Mesenchymal stem cell (in vitro differentiated cells and primary cell): ENCODE results near the gene VIT.

ENCODE experiments used
- DNase-seq: peaks from one replicate; pipeline ENCODE4 v3.0.0-alpha.2; 2013
- H2AFZ ChIP-seq: one replicate; pipeline ENCODE4 v1.6.1; 2013; ENCODE audit warnings: low read depth, mild to moderate bottlenecking, control low read depth, inconsistent platforms, low read length, moderate library complexity
- H2AK5ac ChIP-seq: 2 replicates; pipeline ENCODE4 v1.6.1; 2013; ENCODE audit warnings: low read length, moderate library complexity, mild to moderate bottlenecking, inconsistent platforms; ENCODE audit not compliant: severe bottlenecking
- H2BK120ac ChIP-seq: one replicate; pipeline ENCODE4 v1.6.1; 2013; ENCODE audit warnings: low read depth, mild to moderate bottlenecking, inconsistent platforms, low read length, moderate library complexity
- H2BK12ac ChIP-seq, 2 experiments: one replicate each; pipeline ENCODE4 v1.6.1; 2013; ENCODE audit warnings: inconsistent platforms in 2 of 2, low read length in 2 of 2, mild to moderate bottlenecking in 2 of 2, moderate library complexity in 2 of 2, control low read depth in 1 of 2
- H2BK15ac ChIP-seq: one replicate; pipeline ENCODE4 v1.6.1; 2013; ENCODE audit warnings: mild to moderate bottlenecking, low read depth, inconsistent platforms; ENCODE audit not compliant: poor library complexity, severe bottlenecking
- H2BK5ac ChIP-seq: 2 replicates; pipeline ENCODE4 v1.6.1; 2013; ENCODE audit warnings: low read depth, mild to moderate bottlenecking, low read length, control low read depth, inconsistent platforms; ENCODE audit not compliant: poor library complexity, severe bottlenecking
- H3K14ac ChIP-seq, 2 experiments: one replicate each; pipeline ENCODE4 v1.6.1; 2013; ENCODE audit warnings: inconsistent platforms in 2 of 2, low read length in 2 of 2, control low read depth in 1 of 2, mild to moderate bottlenecking in 1 of 2, moderate library complexity in 1 of 2
- H3K18ac ChIP-seq, 2 experiments: one replicate each; pipeline ENCODE4 v1.6.1; 2013; ENCODE audit warnings: inconsistent platforms in 2 of 2, low read length in 2 of 2, control low read depth in 1 of 2, low read depth in 1 of 2, mild to moderate bottlenecking in 1 of 2
- H3K23ac ChIP-seq, 2 experiments: one replicate each; pipeline ENCODE4 v1.6.1; 2013; ENCODE audit warnings: inconsistent platforms in 2 of 2, low read length in 2 of 2, mild to moderate bottlenecking in 2 of 2, moderate library complexity in 2 of 2, control low read depth in 1 of 2
- H3K27ac ChIP-seq: 2 replicates; pipeline ENCODE4 v1.5.1; 2013; ENCODE audit warnings: mild to moderate bottlenecking, moderate library complexity, low read length, control low read depth, inconsistent platforms; ENCODE audit not compliant: poor library complexity, severe bottlenecking
- H3K27me3 ChIP-seq, 2 experiments: 2 replicates each; pipeline versions ENCODE4 v1.6.1 to v1.7.0; 2013; ENCODE audit warnings: low read length in 2 of 2, mild to moderate bottlenecking in 2 of 2, moderate library complexity in 2 of 2, control low read depth in 1 of 2, inconsistent platforms in 1 of 2; ENCODE audit not compliant: control insufficient read depth in 1 of 2, insufficient read depth in 1 of 2
- H3K36me3 ChIP-seq, 2 experiments: 2 replicates each; pipeline versions ENCODE4 v1.6.1 to v1.7.0; 2013; ENCODE audit warnings: low read length in 2 of 2, control low read depth in 1 of 2, inconsistent platforms in 1 of 2, low read depth in 1 of 2, mild to moderate bottlenecking in 1 of 2; ENCODE audit not compliant: insufficient read depth in 2 of 2, control insufficient read depth in 1 of 2
- H3K4ac ChIP-seq, 2 experiments: one replicate each; pipeline ENCODE4 v1.6.1; 2013; ENCODE audit warnings: inconsistent platforms in 2 of 2, low read length in 2 of 2, mild to moderate bottlenecking in 2 of 2, moderate library complexity in 2 of 2, control low read depth in 1 of 2, low read depth in 1 of 2
- H3K4me1 ChIP-seq: 2 replicates; pipeline ENCODE4 v1.6.1; 2013; ENCODE audit warnings: low read depth, low read length, control low read depth; ENCODE audit not compliant: control insufficient read depth, insufficient read depth
- H3K4me2 ChIP-seq: 2 replicates; pipeline ENCODE4 v1.6.1; 2013; ENCODE audit warnings: low read length, mild to moderate bottlenecking, inconsistent platforms; ENCODE audit not compliant: poor library complexity, severe bottlenecking
- H3K4me3 ChIP-seq, 2 experiments: 2 replicates each; pipeline versions ENCODE4 v1.5.1 to v1.7.0; 2013; ENCODE audit warnings: low read length in 2 of 2, mild to moderate bottlenecking in 2 of 2, control low read depth in 1 of 2, low read depth in 1 of 2; ENCODE audit not compliant: insufficient read depth in 1 of 2
- H3K79me1 ChIP-seq: replicated peaks from 2 replicates; pipeline ENCODE4 v1.6.1; 2013; ENCODE audit warnings: mild to moderate bottlenecking, control low read depth, low read length, inconsistent platforms; ENCODE audit not compliant: poor library complexity, severe bottlenecking
- H3K9ac ChIP-seq: 2 replicates; pipeline ENCODE4 v1.7.0; 2013; ENCODE audit warnings: mild to moderate bottlenecking, low read length, moderate library complexity
- H3K9me3 ChIP-seq: 2 replicates; pipeline ENCODE4 v1.7.0; 2013; ENCODE audit warnings: mild to moderate bottlenecking, low read length; ENCODE audit not compliant: control insufficient read depth
- H4K8ac ChIP-seq: one replicate; pipeline ENCODE4 v1.6.1; 2013; ENCODE audit warnings: inconsistent platforms, mild to moderate bottlenecking, low read length, moderate library complexity
- H4K91ac ChIP-seq: one replicate; pipeline ENCODE4 v1.6.1; 2013; ENCODE audit warnings: mild to moderate bottlenecking, low read length, inconsistent platforms
- WGBS: methylation state at CpG from one replicate; pipeline ENCODE4 v1.1.7; 2013; ENCODE audit warnings: mixed read lengths; 5-methylcytosine and 5-hydroxymethylcytosine counted together

The VIT gene

GRCh38 chr2:36716111-36716510 lies 19.6 kb downstream of the VIT start:
- no peak overlapping the region for H2BK5ac ChIP-seq
- H3K4me2 ChIP-seq = no peak overlapping the region
- H3K9ac ChIP-seq = no peak overlapping the region
- peaks cover 2% of the 10 kb centered on the region for H3K4me1 ChIP-seq
- no peak overlapping the region for H4K91ac ChIP-seq
- H3K4me3 ChIP-seq = no peak overlapping the region
- H3K18ac ChIP-seq = no peak overlapping the region
- H3K4ac ChIP-seq = no peak overlapping the region
- no peaks in the 10 kb centered on the region for H3K79me1 ChIP-seq
- 96% methylated on average over 3 of the region's 3 CpGs for WGBS
- no peak for DNase-seq
- H2BK12ac ChIP-seq = no peak overlapping the region
- H2BK15ac ChIP-seq = no peak overlapping the region
- no peak overlapping the region for H2AK5ac ChIP-seq
- no peak overlapping the region for H2AFZ ChIP-seq
- H3K36me3 ChIP-seq = no peaks in the 10 kb centered on the region
- no peak overlapping the region for H3K23ac ChIP-seq
- H2BK120ac ChIP-seq = no peak overlapping the region
- peaks cover 10% of the 10 kb centered on the region for H3K9me3 ChIP-seq
- no peak overlapping the region for H3K27ac ChIP-seq
- H3K27me3 ChIP-seq = no peaks in the 10 kb centered on the region
- no peak overlapping the region for H4K8ac ChIP-seq
- no peak overlapping the region for H3K14ac ChIP-seq

DNA sequence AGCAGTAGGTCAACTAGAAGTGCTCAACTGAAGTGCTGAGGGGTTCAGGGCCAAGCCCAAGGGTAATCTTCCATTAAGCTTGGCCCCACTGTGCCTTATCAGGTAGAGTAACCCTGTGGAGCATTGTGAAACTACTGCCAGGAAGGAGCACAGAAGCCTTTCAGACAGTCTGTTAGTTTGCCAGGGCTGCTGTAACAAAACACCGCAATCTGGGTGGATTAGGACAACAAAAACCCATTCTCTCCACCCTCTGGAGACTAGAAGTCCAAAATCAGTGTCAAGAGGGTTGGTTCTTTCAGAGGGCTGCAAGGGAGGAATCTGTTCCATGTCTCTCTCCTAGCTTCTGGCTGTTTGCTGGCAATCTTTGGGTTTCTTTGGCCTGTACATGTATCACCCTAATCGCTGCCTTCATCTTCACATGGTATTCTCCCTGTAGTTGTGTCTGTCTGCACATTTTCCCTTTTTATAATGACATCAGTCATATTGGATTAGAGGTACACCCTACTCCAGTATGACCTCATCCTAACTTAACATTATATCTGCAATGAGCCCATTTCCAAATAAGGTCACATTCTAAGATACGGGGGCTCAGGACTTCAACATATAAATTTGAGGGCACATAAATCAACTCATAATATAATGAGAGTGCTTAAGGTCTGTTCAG lies 21.2 kb downstream of the VIT start:
- Histone ChIP-seq H2BK120ac (no peak overlapping the region), H3K9ac (no peak overlapping the region), H2AFZ (no peak overlapping the region), H3K9me3 (peaks cover 9% of the 10 kb centered on the region), H3K4me3 (no peak overlapping the region), H3K23ac (no peak overlapping the region), H3K27me3 (no peaks in the 10 kb centered on the region), H3K4me1 (no peaks in the 10 kb centered on the region), H2AK5ac (no peak overlapping the region), H2BK5ac (no peak overlapping the region), H3K4ac (no peak overlapping the region), H2BK15ac (no peak overlapping the region), H3K14ac (no peak overlapping the region), H4K8ac (no peak overlapping the region), H4K91ac (no peak overlapping the region), H3K4me2 (no peak overlapping the region), H3K79me1 (no peaks in the 10 kb centered on the region), H3K18ac (no peak overlapping the region), H3K27ac (no peak overlapping the region), H2BK12ac (no peak overlapping the region), H3K36me3 (no peaks in the 10 kb centered on the region)
- WGBS = 93% methylated on average over 1 of the region's 3 CpGs
- no peak for DNase-seq

DNA sequence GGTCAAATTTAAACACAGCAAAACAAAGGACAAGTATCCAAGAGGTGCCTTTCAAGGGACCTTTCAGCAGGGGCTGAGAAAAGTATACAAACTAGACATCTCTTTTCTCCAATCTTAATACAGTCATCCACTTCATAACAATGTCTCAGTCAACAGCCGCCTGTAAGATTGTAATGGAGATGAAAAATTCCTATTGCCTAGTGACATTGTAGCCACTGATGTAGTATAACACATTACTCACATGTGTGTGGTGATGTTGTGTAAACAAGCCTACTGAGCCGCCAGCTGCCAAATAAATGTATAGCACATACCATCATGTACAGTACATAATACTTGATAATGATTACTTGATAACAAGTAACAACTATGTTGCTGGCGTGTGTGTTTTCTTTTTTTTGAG lies 31.0 kb downstream of the VIT start:
- Histone ChIP-seq H3K27ac (no peak overlapping the region), H2AK5ac (no peak overlapping the region), H3K79me1 (no peaks in the 10 kb centered on the region), H3K14ac (no peak overlapping the region), H2BK15ac (no peak overlapping the region), H4K91ac (no peak overlapping the region), H3K23ac (no peak overlapping the region), H3K36me3 (no peaks in the 10 kb centered on the region), H3K4me1 (no peaks in the 10 kb centered on the region), H3K27me3 (no peaks in the 10 kb centered on the region), H3K4ac (no peak overlapping the region), H3K9ac (no peak overlapping the region), H3K4me2 (no peak overlapping the region), H3K18ac (no peak overlapping the region), H4K8ac (no peak overlapping the region), H3K9me3 (no peaks in the 10 kb centered on the region), H2BK5ac (no peak overlapping the region), H2AFZ (no peak overlapping the region), H2BK12ac (no peak overlapping the region), H2BK120ac (no peak overlapping the region), H3K4me3 (no peak overlapping the region)
- DNase-seq = no peak
- 90% methylated on average over 1 of the region's 3 CpGs for WGBS

GRCh38 chr2:36729067-36729466 lies 32.6 kb downstream of the VIT start:
- no peaks in the 10 kb centered on the region for H3K79me1 ChIP-seq

More at GRCh38 chr2:36729067-36729466, 32.6 kb downstream of the VIT start:
- H2AK5ac ChIP-seq = no peak overlapping the region
- no peak overlapping the region for H3K4me3 ChIP-seq
- no peak overlapping the region for H2BK12ac ChIP-seq
- H4K8ac ChIP-seq = no peak overlapping the region
- H3K4ac ChIP-seq = no peak overlapping the region
- H3K18ac ChIP-seq = no peak overlapping the region
- H3K27me3 ChIP-seq = no peaks in the 10 kb centered on the region
- no peak overlapping the region for H3K27ac ChIP-seq
- no peaks in the 10 kb centered on the region for H3K9me3 ChIP-seq
- H3K14ac ChIP-seq = no peak overlapping the region
- H3K36me3 ChIP-seq = no peaks in the 10 kb centered on the region
- no peak overlapping the region for H3K23ac ChIP-seq
- no peak overlapping the region for H3K9ac ChIP-seq
- no peak overlapping the region for H2BK15ac ChIP-seq
- H2AFZ ChIP-seq = no peak overlapping the region
- DNase-seq = no peak
- H2BK120ac ChIP-seq = no peak overlapping the region
- H4K91ac ChIP-seq = no peak overlapping the region
- H3K4me1 ChIP-seq = no peaks in the 10 kb centered on the region
- H2BK5ac ChIP-seq = no peak overlapping the region
- WGBS = 78% methylated on average over 3 of the region's 4 CpGs
- H3K4me2 ChIP-seq = no peak overlapping the region
